Esophagus squamous epithelium (tissue), 4 donors: Measurements from ENCODE around the gene TRIM71.

Experiments used
- POLR2A ChIP-seq, 4 donors: fragments of 450-650 bp; IDR thresholded peaks; one replicate each; pipeline ENCODE4 v1.6.1; 2017; ENCODE audit warnings: antibody characterized with exemption in 4 of 4, mild to moderate bottlenecking in 4 of 4, moderate library complexity in 3 of 4
- TF ChIP-seq, protein P1 (sequence below), 6 experiments: fragments of 450-650 bp in 4 of 6; fragments of 200-600 bp in 2 of 6; sonication (generic) in 2 of 6; IDR thresholded peaks; one replicate each; pipeline ENCODE4 v1.5.1; 2016 to 2019; ENCODE audit warnings: antibody characterized with exemption in 6 of 6, mild to moderate bottlenecking in 4 of 6, moderate library complexity in 4 of 6

DNA sequence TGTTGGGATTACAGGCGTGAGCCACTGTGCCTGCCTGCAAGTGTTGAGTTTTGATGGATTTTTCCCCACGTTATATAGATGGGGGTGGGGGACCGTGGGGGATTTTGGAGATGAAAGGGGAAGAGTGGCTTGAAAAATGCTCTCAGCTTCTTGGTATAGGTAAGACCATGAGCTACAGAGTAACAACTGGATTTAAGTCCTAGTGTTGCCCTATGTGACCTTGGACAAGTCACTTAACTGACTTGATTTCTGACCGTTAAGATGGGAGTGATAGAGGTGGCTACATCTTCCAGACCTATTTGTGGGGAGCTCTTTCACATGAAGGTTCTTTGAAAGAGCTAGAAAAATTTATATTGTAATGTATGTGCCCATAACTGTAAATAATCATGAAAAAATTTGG lies 13.3 kb downstream of the TRIM71 start:
- no peak for TF ChIP-seq POLR2A (IDR thresholded peaks at IDR 0.05)
- TF ChIP-seq, protein P1, sequence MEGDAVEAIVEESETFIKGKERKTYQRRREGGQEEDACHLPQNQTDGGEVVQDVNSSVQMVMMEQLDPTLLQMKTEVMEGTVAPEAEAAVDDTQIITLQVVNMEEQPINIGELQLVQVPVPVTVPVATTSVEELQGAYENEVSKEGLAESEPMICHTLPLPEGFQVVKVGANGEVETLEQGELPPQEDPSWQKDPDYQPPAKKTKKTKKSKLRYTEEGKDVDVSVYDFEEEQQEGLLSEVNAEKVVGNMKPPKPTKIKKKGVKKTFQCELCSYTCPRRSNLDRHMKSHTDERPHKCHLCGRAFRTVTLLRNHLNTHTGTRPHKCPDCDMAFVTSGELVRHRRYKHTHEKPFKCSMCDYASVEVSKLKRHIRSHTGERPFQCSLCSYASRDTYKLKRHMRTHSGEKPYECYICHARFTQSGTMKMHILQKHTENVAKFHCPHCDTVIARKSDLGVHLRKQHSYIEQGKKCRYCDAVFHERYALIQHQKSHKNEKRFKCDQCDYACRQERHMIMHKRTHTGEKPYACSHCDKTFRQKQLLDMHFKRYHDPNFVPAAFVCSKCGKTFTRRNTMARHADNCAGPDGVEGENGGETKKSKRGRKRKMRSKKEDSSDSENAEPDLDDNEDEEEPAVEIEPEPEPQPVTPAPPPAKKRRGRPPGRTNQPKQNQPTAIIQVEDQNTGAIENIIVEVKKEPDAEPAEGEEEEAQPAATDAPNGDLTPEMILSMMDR (IDR thresholded peaks at IDR 0.05), result no peak
